Measurements from ENCODE around the gene IL32. TPM values are rescaled to one million over a fixed set of nuclear protein-coding genes. Genes with fewer than 3 reads are reported as not detected.

IL32 gene
- total RNA-seq, 4 donors from 2014 or later, result 45.4 to 79.0 (median 54.6) TPM

DNA sequence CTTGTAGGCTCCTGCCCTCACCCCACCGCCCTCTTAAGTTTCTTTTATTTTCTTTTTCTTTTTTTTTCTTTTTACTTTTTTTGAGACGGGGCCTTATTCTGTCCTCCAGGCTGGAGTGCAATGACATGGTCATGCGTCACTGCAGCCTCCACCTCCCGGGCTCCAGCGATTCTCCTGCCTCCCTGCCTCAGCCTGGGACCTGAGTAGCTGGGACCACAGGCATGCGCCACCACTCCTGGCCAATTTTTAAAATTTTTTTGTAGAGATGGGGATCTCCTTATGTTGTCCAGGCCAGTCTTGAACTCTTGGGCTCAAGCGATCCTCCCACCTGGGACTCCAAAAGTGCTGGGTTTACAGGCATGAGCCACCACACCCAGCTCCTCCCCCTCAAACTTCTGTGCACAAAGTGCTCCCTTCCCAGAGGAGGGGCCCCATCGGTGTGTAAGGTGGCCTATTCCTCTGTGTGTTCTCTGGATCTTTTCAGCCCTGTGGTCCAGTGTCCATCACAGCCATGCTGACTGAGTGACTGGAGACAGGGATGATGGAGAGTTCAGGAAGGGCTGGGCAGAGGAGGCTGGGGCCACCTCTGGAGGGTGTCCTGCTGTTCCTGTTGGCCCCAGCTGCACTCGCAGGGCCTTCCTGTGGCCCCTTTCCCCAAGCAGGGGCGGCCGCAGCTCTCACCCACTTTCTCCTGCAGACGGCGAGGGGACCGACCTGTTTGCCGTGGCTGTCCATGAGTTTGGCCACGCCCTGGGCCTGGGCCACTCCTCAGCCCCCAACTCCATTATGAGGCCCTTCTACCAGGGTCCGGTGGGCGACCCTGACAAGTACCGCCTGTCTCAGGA is 8.9 kb upstream of the IL32 start:
- no peak for TF ChIP-seq POLR2A (IDR thresholded peaks at IDR 0.05)
- TF ChIP-seq, protein P1, sequence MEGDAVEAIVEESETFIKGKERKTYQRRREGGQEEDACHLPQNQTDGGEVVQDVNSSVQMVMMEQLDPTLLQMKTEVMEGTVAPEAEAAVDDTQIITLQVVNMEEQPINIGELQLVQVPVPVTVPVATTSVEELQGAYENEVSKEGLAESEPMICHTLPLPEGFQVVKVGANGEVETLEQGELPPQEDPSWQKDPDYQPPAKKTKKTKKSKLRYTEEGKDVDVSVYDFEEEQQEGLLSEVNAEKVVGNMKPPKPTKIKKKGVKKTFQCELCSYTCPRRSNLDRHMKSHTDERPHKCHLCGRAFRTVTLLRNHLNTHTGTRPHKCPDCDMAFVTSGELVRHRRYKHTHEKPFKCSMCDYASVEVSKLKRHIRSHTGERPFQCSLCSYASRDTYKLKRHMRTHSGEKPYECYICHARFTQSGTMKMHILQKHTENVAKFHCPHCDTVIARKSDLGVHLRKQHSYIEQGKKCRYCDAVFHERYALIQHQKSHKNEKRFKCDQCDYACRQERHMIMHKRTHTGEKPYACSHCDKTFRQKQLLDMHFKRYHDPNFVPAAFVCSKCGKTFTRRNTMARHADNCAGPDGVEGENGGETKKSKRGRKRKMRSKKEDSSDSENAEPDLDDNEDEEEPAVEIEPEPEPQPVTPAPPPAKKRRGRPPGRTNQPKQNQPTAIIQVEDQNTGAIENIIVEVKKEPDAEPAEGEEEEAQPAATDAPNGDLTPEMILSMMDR (IDR thresholded peaks at IDR 0.05 in 4 of 5, conservative IDR thresholded peaks at IDR 0.05 in 1 of 5), result no peak
- in situ Hi-C loops (cut with MboI; ENCODE audit: low sequenced_read_pairs in 4 of 4), result no loop called here
- no peak overlapping the region for H3K4me3 ChIP-seq
- H3K9me3 ChIP-seq, result no peaks in the 10 kb centered on the region
- DNase-seq (no peak), ATAC-seq (no peak)
- H3K36me3 ChIP-seq, result no peaks in the 10 kb centered on the region
- H3K27ac ChIP-seq, result no peak overlapping the region
- H3K4me1 ChIP-seq, result peaks cover 20 to 33% of the 10 kb centered on the region in 2 donors
- intact Hi-C loops (cut with DNase I; ENCODE audit: low total_unique reads), result no loop called here
- H3K27me3 ChIP-seq, result no peaks in the 10 kb centered on the region

DNA sequence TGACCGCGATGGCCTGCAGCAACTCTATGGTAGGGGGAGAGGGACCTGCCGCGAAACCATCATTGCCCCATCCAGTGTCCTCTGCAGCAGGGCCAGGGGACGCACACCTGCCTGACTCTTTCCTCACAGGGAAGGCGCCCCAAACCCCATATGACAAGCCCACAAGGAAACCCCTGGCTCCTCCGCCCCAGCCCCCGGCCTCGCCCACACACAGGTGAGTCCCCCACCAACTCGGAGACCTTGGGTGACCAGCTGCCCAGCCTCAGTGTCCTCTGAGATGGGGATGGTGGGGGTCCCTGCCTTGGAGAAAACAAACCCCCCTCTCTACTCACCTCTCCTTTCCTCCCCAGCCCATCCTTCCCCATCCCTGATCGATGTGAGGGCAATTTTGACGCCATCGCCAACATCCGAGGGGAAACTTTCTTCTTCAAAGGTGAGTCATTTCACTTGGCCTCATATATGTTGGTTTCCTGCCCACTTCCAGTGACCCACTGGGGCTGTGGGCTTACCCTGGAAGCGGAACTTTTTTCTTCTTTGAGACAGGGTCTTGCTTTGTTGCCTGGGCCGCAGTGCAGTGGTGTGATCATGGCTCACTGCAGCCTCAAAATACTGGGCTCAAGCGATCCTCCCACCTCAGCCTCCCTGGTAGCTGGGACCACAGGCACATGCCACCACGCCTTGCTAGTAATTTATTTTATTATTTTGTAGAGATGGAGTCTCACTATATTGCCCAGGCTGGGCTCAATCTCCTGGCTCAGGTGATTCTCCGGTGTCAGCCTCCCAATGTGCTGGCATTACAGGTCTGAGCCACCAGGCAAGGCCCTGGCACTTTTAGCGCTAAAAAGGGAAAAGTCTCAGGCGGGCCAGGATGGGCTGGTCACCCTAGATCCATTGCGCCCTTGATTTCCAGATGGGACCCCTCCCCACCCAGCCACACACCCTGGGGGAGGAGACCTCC is 8.0 kb upstream of the IL32 start:
- Histone ChIP-seq H3K4me1 (peaks cover 28 to 39% of the 10 kb centered on the region in 2 donors), H3K4me3 (no peak overlapping the region), H3K9me3 (no peaks in the 10 kb centered on the region), H3K27ac (no peak overlapping the region), H3K27me3 (no peaks in the 10 kb centered on the region), H3K36me3 (no peaks in the 10 kb centered on the region)
- ATAC-seq (no peak), DNase-seq (no peak)
- intact Hi-C loops (cut with DNase I; ENCODE audit: low total_unique reads) (loop anchor here (2.0 kb wide), 1 partner anchor 37 kb away; the partner anchor contains the start of gene TNFRSF12A), in situ Hi-C loops (cut with MboI; ENCODE audit: low sequenced_read_pairs in 4 of 4) (no loop called here)
- no peak for TF ChIP-seq POLR2A (IDR thresholded peaks at IDR 0.05)
- TF ChIP-seq, protein P1 (IDR thresholded peaks at IDR 0.05 in 4 of 5, conservative IDR thresholded peaks at IDR 0.05 in 1 of 5), result no peak

DNA sequence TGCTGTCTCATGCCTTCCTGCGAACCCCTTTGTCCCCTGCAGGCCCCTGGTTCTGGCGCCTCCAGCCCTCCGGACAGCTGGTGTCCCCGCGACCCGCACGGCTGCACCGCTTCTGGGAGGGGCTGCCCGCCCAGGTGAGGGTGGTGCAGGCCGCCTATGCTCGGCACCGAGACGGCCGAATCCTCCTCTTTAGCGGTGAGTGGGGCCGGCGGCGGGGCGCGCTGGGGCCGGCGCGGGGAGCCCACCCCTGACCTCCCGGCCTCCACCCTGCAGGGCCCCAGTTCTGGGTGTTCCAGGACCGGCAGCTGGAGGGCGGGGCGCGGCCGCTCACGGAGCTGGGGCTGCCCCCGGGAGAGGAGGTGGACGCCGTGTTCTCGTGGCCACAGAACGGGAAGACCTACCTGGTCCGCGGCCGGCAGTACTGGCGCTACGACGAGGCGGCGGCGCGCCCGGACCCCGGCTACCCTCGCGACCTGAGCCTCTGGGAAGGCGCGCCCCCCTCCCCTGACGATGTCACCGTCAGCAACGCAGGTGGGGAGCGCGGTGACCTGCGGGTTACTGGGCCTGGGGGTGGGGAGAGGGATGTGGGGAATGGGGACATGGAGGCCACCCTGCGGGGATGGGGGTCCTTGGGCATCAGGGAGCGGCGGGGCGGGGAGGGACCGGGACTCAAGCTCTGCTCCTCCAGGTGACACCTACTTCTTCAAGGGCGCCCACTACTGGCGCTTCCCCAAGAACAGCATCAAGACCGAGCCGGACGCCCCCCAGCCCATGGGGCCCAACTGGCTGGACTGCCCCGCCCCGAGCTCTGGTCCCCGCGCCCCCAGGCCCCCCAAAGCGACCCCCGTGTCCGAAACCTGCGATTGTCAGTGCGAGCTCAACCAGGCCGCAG is 7.1 kb upstream of the IL32 start:
- peak overlapping the region; percentile 79 to 85 (median 83) for H3K27ac ChIP-seq
- DNase-seq, result no peak
- peaks cover 28 to 39% of the 10 kb centered on the region in 2 donors for H3K4me1 ChIP-seq
- in situ Hi-C loops (cut with MboI; ENCODE audit: low sequenced_read_pairs in 4 of 4), result no loop called here
- H3K27me3 ChIP-seq, result no peaks in the 10 kb centered on the region
- no peaks in the 10 kb centered on the region for H3K9me3 ChIP-seq
- H3K4me3 ChIP-seq, result peak overlapping the region; percentile 79 to 98 (median 92)
- no peak for TF ChIP-seq POLR2A (IDR thresholded peaks at IDR 0.05)
- TF ChIP-seq, protein P1 (IDR thresholded peaks at IDR 0.05 in 4 of 5, conservative IDR thresholded peaks at IDR 0.05 in 1 of 5), result no peak
- intact Hi-C loops (cut with DNase I; ENCODE audit: low total_unique reads), result loop anchor here (1.0 to 2.0 kb wide), 4 partner anchors 38 to 108 kb away; partner anchors contain the start of gene TNFRSF12A
- H3K36me3 ChIP-seq, result no peaks in the 10 kb centered on the region
- no peak for ATAC-seq
